Endodermal cell (in vitro differentiated cells): ENCODE data around the gene NME2. TPM values are rescaled to one million over a fixed set of nuclear protein-coding genes. Genes with fewer than 3 reads are reported as not detected.

Experiments used
- DNase-seq: peaks from one replicate; pipeline ENCODE4 v3.0.0-alpha.2; 2017
- H3K27ac ChIP-seq: 2 replicates; pipeline ENCODE4 v1.5.1; 2013; ENCODE audit warnings: mild to moderate bottlenecking, low read depth, low read length, moderate library complexity
- H3K27me3 ChIP-seq: 2 replicates; pipeline ENCODE4 v1.6.1; 2013; ENCODE audit warnings: mild to moderate bottlenecking, low read length, moderate library complexity; ENCODE audit not compliant: insufficient read depth, control insufficient read depth, poor library complexity, severe bottlenecking
- H3K36me3 ChIP-seq: 2 replicates; pipeline ENCODE4 v1.7.0; 2013; ENCODE audit warnings: mild to moderate bottlenecking, low read length, moderate library complexity; ENCODE audit not compliant: control insufficient read depth, insufficient read depth
- H3K4me1 ChIP-seq: one replicate; pipeline ENCODE4 v1.7.0; 2013; ENCODE audit warnings: low read length; ENCODE audit not compliant: control insufficient read depth, insufficient read depth
- H3K4me3 ChIP-seq: 2 replicates; pipeline ENCODE4 v1.5.1; 2013; ENCODE audit warnings: mild to moderate bottlenecking, low read length, moderate library complexity
- H3K9ac ChIP-seq: 2 replicates; pipeline ENCODE4 v1.6.1; 2013; ENCODE audit warnings: mild to moderate bottlenecking, low read length, moderate library complexity; ENCODE audit not compliant: poor library complexity, severe bottlenecking; ENCODE audit errors: extremely low read depth
- H3K9me3 ChIP-seq: 2 replicates; pipeline ENCODE4 v1.6.1; 2013; ENCODE audit warnings: mild to moderate bottlenecking, low read length, moderate library complexity; ENCODE audit not compliant: control insufficient read depth
- H3K27ac Mint-ChIP-seq: 2 replicates; pipeline ENCODE4 v1.8.0; 2020; ENCODE audit warnings: mixed read lengths
- H3K27me3 Mint-ChIP-seq: 2 replicates; pipeline ENCODE4 v1.8.0; 2021; ENCODE audit warnings: mild to moderate bottlenecking, mixed read lengths; ENCODE audit not compliant: insufficient read depth
- H3K36me3 Mint-ChIP-seq: 2 replicates; pipeline ENCODE4 v1.8.0; 2020; ENCODE audit warnings: low read depth, mixed read lengths
- H3K4me1 Mint-ChIP-seq: 2 replicates; pipeline ENCODE4 v1.8.0; 2020; ENCODE audit warnings: mixed read lengths
- H3K4me3 Mint-ChIP-seq: 2 replicates; pipeline ENCODE4 v1.8.0; 2020; ENCODE audit warnings: mild to moderate bottlenecking, moderate library complexity, mixed read lengths
- H3K9me3 Mint-ChIP-seq: 2 replicates; pipeline ENCODE4 v1.8.0; 2020; ENCODE audit warnings: mild to moderate bottlenecking, mixed read lengths
- WGBS, 2 experiments: methylation state at CpG; one replicate each; pipeline versions ENCODE4 v1.1.5 to v1.1.7; 2013; ENCODE audit warnings: missing lambda C conversion rate in 2 of 2, mixed read lengths in 1 of 2; ENCODE audit not compliant: insufficient coverage in 1 of 2, insufficient read length in 1 of 2; 5-methylcytosine and 5-hydroxymethylcytosine counted together
- total RNA-seq, 2 donors: library from RNA; stranded (reverse); fragmentation: NEBNext Ultra II Directional in 1 of 2; extraction: Animal tissue kit (Norgen Biotek cat#: 25700) in 1 of 2; gene quantifications; 2 replicates in 1 of 2; 3 replicates in 1 of 2; pipeline ENCODE4 v1.2.1, GENCODE V29; 2021
- TF ChIP-seq, protein P1 (sequence below): fragments of 200-600 bp; sonication (generic); conservative IDR thresholded peaks from 2 replicates; pipeline ENCODE4 v1.5.0; 2021; ENCODE audit warnings: antibody characterized with exemption, mild to moderate bottlenecking

Gene NME2
- total RNA-seq, 2 donors from 2014 or later, result 560 to 707 TPM

DNA sequence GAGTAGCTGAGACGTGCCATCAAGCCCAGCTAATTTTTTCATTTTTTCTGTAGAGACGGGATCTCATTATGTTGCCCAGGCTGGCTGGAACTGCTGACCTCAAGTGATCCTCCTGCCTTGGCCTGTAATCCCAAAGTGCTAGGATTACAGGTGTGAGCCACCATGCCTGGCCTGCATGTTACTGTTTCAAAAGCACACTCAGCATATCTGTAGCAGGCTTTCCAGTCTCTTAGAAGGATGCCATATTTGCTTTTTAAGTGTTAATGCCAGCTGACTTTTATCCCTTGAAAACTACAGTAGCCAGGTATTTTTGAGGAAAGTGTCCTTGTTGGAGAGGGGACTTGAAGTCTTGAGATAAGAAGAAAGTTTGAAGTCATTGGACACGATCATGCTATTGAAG lies 30.3 kb upstream of the NME2 start:
- H3K27ac Mint-ChIP-seq, result no peak overlapping the region
- H3K9me3 ChIP-seq, result no peaks in the 10 kb centered on the region
- WGBS, 2 experiments, result 85 to 98% methylated on average over 3 of the region's 3 CpGs

DNA sequence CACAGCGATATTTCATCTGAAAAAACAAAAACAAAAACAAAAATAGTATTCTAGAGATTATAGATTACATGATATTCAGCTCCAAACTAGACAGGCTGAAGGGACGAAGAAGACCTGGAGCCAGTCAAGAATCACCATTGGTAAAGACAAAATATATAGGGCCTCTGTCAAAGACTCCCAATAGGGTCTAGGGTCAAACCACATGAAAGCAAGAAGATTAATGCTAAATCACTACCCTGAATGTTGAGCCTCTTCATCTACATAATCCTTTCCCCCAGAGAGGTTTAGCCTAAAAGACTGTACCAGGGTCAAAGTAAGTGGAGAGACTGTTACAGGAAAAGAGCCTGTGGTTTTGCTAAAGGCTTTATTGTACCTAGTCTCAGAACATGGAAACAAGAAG lies 23.6 kb upstream of the NME2 start:
- TF ChIP-seq, protein P1, sequence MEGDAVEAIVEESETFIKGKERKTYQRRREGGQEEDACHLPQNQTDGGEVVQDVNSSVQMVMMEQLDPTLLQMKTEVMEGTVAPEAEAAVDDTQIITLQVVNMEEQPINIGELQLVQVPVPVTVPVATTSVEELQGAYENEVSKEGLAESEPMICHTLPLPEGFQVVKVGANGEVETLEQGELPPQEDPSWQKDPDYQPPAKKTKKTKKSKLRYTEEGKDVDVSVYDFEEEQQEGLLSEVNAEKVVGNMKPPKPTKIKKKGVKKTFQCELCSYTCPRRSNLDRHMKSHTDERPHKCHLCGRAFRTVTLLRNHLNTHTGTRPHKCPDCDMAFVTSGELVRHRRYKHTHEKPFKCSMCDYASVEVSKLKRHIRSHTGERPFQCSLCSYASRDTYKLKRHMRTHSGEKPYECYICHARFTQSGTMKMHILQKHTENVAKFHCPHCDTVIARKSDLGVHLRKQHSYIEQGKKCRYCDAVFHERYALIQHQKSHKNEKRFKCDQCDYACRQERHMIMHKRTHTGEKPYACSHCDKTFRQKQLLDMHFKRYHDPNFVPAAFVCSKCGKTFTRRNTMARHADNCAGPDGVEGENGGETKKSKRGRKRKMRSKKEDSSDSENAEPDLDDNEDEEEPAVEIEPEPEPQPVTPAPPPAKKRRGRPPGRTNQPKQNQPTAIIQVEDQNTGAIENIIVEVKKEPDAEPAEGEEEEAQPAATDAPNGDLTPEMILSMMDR, result no peak
- no peaks in the 10 kb centered on the region for H3K36me3 ChIP-seq
- no peak for DNase-seq
- Mint-ChIP-seq H3K27me3 (no peaks in the 10 kb centered on the region), H3K36me3 (no peaks in the 10 kb centered on the region), H3K4me1 (peaks cover 8% of the 10 kb centered on the region), H3K4me3 (no peak overlapping the region), H3K9me3 (no peaks in the 10 kb centered on the region), H3K27ac (no peak overlapping the region)
- H3K4me3 ChIP-seq, result no peak overlapping the region
- H3K9me3 ChIP-seq, result no peaks in the 10 kb centered on the region
- H3K27me3 ChIP-seq, result no peaks in the 10 kb centered on the region
- H3K4me1 ChIP-seq, result no peaks in the 10 kb centered on the region
- no peak overlapping the region for H3K9ac ChIP-seq
- WGBS, 2 experiments, result 96 to 100% methylated on average over 1 to 2 of the region's 2 CpGs
- H3K27ac ChIP-seq, result no peak overlapping the region

More for the DNA sequence above, 30.3 kb upstream of the NME2 start:
- H3K9me3 Mint-ChIP-seq, result peaks cover 3% of the 10 kb centered on the region
- Histone ChIP-seq H3K27me3 (no peaks in the 10 kb centered on the region), H3K4me3 (no peak overlapping the region), H3K36me3 (no peaks in the 10 kb centered on the region), H3K27ac (no peak overlapping the region), H3K4me1 (no peaks in the 10 kb centered on the region), H3K9ac (no peak overlapping the region)
- H3K4me1 Mint-ChIP-seq, result no peaks in the 10 kb centered on the region
- TF ChIP-seq, protein P1, result no peak
- DNase-seq, result no peak
- no peaks in the 10 kb centered on the region for H3K36me3 Mint-ChIP-seq
- no peaks in the 10 kb centered on the region for H3K27me3 Mint-ChIP-seq
- no peak overlapping the region for H3K4me3 Mint-ChIP-seq

DNA sequence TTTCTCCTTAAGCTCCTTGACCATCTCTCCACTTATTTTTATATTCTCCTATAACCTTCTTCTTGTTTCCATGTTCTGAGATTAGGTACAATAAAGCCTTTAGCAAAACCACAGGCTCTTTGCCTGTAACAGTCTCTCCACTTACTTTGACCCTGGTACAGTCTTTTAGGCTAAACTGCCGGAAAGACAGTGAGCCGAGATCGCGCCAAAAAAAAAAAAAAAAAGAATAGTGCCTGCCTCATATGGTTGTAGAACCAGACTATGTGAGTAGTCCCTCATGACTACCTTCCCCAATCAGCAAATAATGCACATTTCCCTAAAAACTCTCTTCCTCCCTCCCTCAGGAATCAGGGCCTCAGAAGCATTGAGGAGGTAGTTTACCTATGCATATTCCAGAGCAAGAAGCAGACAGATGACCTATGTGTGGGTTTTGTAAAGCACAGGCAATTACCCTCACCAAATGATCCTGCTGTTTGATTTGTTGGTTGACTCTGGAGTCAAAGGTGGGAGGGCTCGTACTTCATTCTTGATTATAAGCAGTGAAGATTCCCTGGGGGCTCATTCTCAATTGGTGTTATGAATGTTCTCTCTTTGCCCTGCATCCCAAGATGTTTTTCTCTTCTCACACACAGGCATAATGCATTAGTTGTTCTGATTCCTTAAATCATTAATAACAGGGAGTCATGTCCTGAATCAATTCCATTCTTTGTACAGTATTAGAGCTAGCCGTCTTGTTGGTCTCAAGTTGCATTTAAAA lies 21.8 kb upstream of the NME2 start:
- H3K36me3 Mint-ChIP-seq, result no peaks in the 10 kb centered on the region
- no peak overlapping the region for H3K4me3 Mint-ChIP-seq
- TF ChIP-seq, protein P1, result no peak
- H3K9me3 Mint-ChIP-seq, result no peaks in the 10 kb centered on the region
- Histone ChIP-seq H3K27ac (no peak overlapping the region), H3K4me1 (no peaks in the 10 kb centered on the region), H3K36me3 (no peaks in the 10 kb centered on the region), H3K9me3 (no peaks in the 10 kb centered on the region), H3K9ac (no peak overlapping the region), H3K27me3 (no peaks in the 10 kb centered on the region), H3K4me3 (no peak overlapping the region)
- WGBS, 2 experiments, result 89 to 100% methylated on average over 5 to 6 of the region's 6 CpGs
- peak; percentile 58 for DNase-seq
- H3K27me3 Mint-ChIP-seq, result no peaks in the 10 kb centered on the region
- no peak overlapping the region for H3K27ac Mint-ChIP-seq
- peaks cover 8% of the 10 kb centered on the region for H3K4me1 Mint-ChIP-seq
